Endothelial cell of umbilical vein (primary cell): Measurements from ENCODE around the gene EEF1AKMT3. TPM values are rescaled to one million over a fixed set of nuclear protein-coding genes. Genes with fewer than 3 reads are reported as not detected.

Experiments
- BruUV-seq: library from RNA; stranded (reverse); fragments of 400-500 nt; replicated peaks from 2 replicates; lab custom pipeline; 2021; lab: Mats Ljungman, UMichigan
- CTCF ChIA-PET: fragments of 300-600, 350-600 bp; sonication (Branson Sonifier 250); formaldehyde crosslinking; loops from one replicate; lab custom pipeline; 2021; ENCODE audit warnings: antibody characterized with exemption, inconsistent platforms; lab: Charles Lee
- POLR2A ChIA-PET: fragments of 300-600, 350-600 bp; sonication (Branson Sonifier 250); formaldehyde crosslinking; loops from one replicate; lab custom pipeline; 2021; ENCODE audit warnings: antibody characterized with exemption, inconsistent platforms; lab: Charles Lee
- DNase-seq: peaks from one replicate; pipeline ENCODE4 v3.0.0-alpha.2; 2011; ENCODE audit warnings: low read depth, low spot score
- FAIRE-seq: peaks from 2 replicates; lab custom pipeline; 2011; peaks lifted over from hg19 to GRCh38; lab: Jason Lieb, UNC
- H2AFZ ChIP-seq: 2 replicates; pipeline ENCODE4 v1.6.0; 2012; ENCODE audit warnings: low read depth, low read length, control low read depth, inconsistent platforms
- H3K27ac ChIP-seq: 2 replicates; pipeline ENCODE4 v1.5.1; 2011; ENCODE audit warnings: low read depth, mild to moderate bottlenecking, control low read depth, low read length, moderate library complexity; ENCODE audit not compliant: insufficient read depth
- H3K27me3 ChIP-seq, 2 experiments: 2 replicates each; pipeline versions ENCODE4 v1.6.0 to v1.6.1; 2011; ENCODE audit warnings: low read length in 2 of 2, mixed read lengths in 1 of 2; ENCODE audit not compliant: control insufficient read depth in 2 of 2, insufficient read depth in 2 of 2
- H3K36me3 ChIP-seq, 2 experiments: 2 replicates in 1 of 2; 3 replicates in 1 of 2; pipeline ENCODE4 v1.5.1; 2011; ENCODE audit warnings: low read length in 2 of 2, mild to moderate bottlenecking in 1 of 2, moderate library complexity in 1 of 2; ENCODE audit not compliant: control insufficient read depth in 2 of 2, insufficient read depth in 2 of 2; ENCODE audit errors: extremely low read depth in 1 of 2
- H3K4me1 ChIP-seq: 3 replicates; pipeline ENCODE4 v1.5.1; 2011; ENCODE audit warnings: mild to moderate bottlenecking, low read length; ENCODE audit not compliant: control insufficient read depth, insufficient read depth; ENCODE audit errors: extremely low read depth
- H3K4me2 ChIP-seq: 2 replicates; pipeline ENCODE4 v1.6.1; 2011; ENCODE audit warnings: low read length, control low read depth, mixed read lengths; ENCODE audit not compliant: insufficient read depth
- H3K4me3 ChIP-seq, 3 experiments: fragments of 200-600 bp in 1 of 3; sonication (generic), shearing (Covaris generic) in 1 of 3; replicated peaks in 1 of 3; 2 replicates each; pipeline ENCODE4 v1.5.1; 2011 to 2016; ENCODE audit warnings: control low read depth in 3 of 3, low read length in 3 of 3, mild to moderate bottlenecking in 2 of 3, inconsistent platforms in 1 of 3, low read depth in 1 of 3, moderate library complexity in 1 of 3; ENCODE audit not compliant: insufficient read depth in 1 of 3
- H3K79me2 ChIP-seq: 2 replicates; pipeline ENCODE4 v1.6.0; 2012; ENCODE audit warnings: low read length, inconsistent platforms; ENCODE audit not compliant: control insufficient read depth, insufficient read depth
- H3K9ac ChIP-seq: replicated peaks from 2 replicates; pipeline ENCODE3; 2011; ENCODE audit warnings: low read length, control low read depth; ENCODE audit not compliant: insufficient read depth; ENCODE audit errors: extremely low read depth
- H3K9me1 ChIP-seq: replicated peaks from 3 replicates; pipeline ENCODE4 v1.6.0; 2011; ENCODE audit warnings: mild to moderate bottlenecking, low read length; ENCODE audit not compliant: control insufficient read depth, insufficient read depth; ENCODE audit errors: extremely low read depth
- H3K9me3 ChIP-seq: replicated peaks from 2 replicates; pipeline ENCODE4 v1.5.1; 2012; ENCODE audit warnings: low read length, inconsistent platforms; ENCODE audit not compliant: control insufficient read depth, insufficient read depth
- H4K20me1 ChIP-seq: replicated peaks from 2 replicates; pipeline ENCODE3; 2011; ENCODE audit warnings: mild to moderate bottlenecking, low read length; ENCODE audit not compliant: control insufficient read depth, insufficient read depth; ENCODE audit errors: extremely low read depth
- CTCF ChIP-seq, 2 donors: IDR thresholded peaks; 1 replicate in 1 of 2; 2 replicates in 1 of 2; pipeline ENCODE4 v1.5.1; 2011; ENCODE audit warnings: low read length in 2 of 2, mild to moderate bottlenecking in 2 of 2, moderate library complexity in 2 of 2, control low read depth in 1 of 2, inconsistent platforms in 1 of 2, low read depth in 1 of 2; ENCODE audit not compliant: insufficient read depth in 1 of 2; ENCODE audit errors: extremely low read depth in 1 of 2
- EZH2 ChIP-seq: IDR thresholded peaks from 2 replicates; pipeline ENCODE4 v1.6.1; 2012; ENCODE audit warnings: borderline replicate concordance, low read depth, mild to moderate bottlenecking, moderate library complexity, low read length, inconsistent platforms; ENCODE audit not compliant: severe bottlenecking
- FOS ChIP-seq: IDR thresholded peaks from 2 replicates; pipeline ENCODE4 v1.6.1; 2011; ENCODE audit warnings: mild to moderate bottlenecking, low read length, moderate library complexity, borderline replicate concordance; ENCODE audit not compliant: insufficient read depth
- GATA2 ChIP-seq: IDR thresholded peaks from 2 replicates; pipeline ENCODE4 v1.7.0; 2011; ENCODE audit warnings: low read depth, mild to moderate bottlenecking, moderate library complexity, mixed read lengths, low read length; ENCODE audit not compliant: insufficient read length, insufficient read depth
- JUN ChIP-seq: IDR thresholded peaks from 2 replicates; pipeline ENCODE4 v1.6.1; 2011; ENCODE audit warnings: borderline replicate concordance, low read depth; ENCODE audit not compliant: insufficient read length, insufficient read depth
- POLR2A ChIP-seq: IDR thresholded peaks from 2 replicates; pipeline ENCODE4 v1.6.1; 2012; ENCODE audit warnings: low read depth, mild to moderate bottlenecking, control low read depth, low read length
- POLR2AphosphoS5 ChIP-seq: IDR thresholded peaks from 2 replicates; pipeline ENCODE4 v1.6.1; 2012; ENCODE audit warnings: low read depth, mild to moderate bottlenecking, control low read depth, low read length, moderate library complexity; ENCODE audit not compliant: insufficient read depth
- dilution Hi-C: fragments of 300-500 bp; cut with MboI; formaldehyde crosslinking; loops from one replicate; pipeline ENCODE4 v1.15.0; 2019; ENCODE audit warnings: low sequenced_read_pairs; ENCODE audit not compliant: extremely low pct_ligation_motif_present
- intact Hi-C: fragments of 100-400 bp; cut with micrococcal nuclease; formaldehyde crosslinking; loops from one replicate; pipeline ENCODE4 v1.10.0; 2022
- polyA plus RNA-seq, 4 experiments: library from polyadenylated mRNA; depleted of rRNA in 3 of 4; stranded (reverse) in 3 of 4; unstranded in 1 of 4; fragments of >200 nt; gene quantifications; 2 replicates each; pipeline versions ENCODE4 v1.2.1 to v1.2.3, GENCODE V29; 2011 to 2012; ENCODE audit warnings: missing spikeins in 1 of 4
- total RNA-seq: library from RNA; stranded (reverse); gene quantifications from 2 replicates; pipeline ENCODE4 v1.2.3, GENCODE V29; 2021

The EEF1AKMT3 gene
- total and polyA plus RNA-seq, 2 donors (not counting 3 experiments of a cell fraction or from before 2014, with no cell fraction given) = 7.9 to 8.8 TPM

- no peak overlapping the region for H2AFZ ChIP-seq
- H3K4me2 ChIP-seq = no peak overlapping the region
- intact Hi-C loops = no loop called here
- H3K4me1 ChIP-seq = peaks cover 19% of the 10 kb centered on the region
- H3K27me3 ChIP-seq = peaks cover 6 to 8% of the 10 kb centered on the region in 2 experiments
- no peak for TF ChIP-seq FOS
- TF ChIP-seq POLR2A = no peak
- TF ChIP-seq POLR2AphosphoS5 = no peak
- no peak for TF ChIP-seq CTCF (IDR thresholded peaks at IDR 0.05; ENCODE audit: extremely low read depth in 1 of 2, insufficient read depth in 1 of 2, low read depth in 1 of 2, low read length in 2 of 2)
- TF ChIP-seq EZH2 = no peak
- TF ChIP-seq JUN = no peak
- no peak for TF ChIP-seq GATA2
- peaks cover 4 to 22% of the 10 kb centered on the region in 2 experiments for H3K36me3 ChIP-seq
- BruUV-seq = no TSS peak
- no peak overlapping the region for H3K9ac ChIP-seq
- H3K27ac ChIP-seq = no peak overlapping the region
- no peaks in the 10 kb centered on the region for H4K20me1 ChIP-seq
- DNase-seq (no peak), FAIRE-seq (no peak)
- no peaks in the 10 kb centered on the region for H3K9me1 ChIP-seq
- dilution Hi-C loops = no loop called here
- POLR2A ChIA-PET = no interaction called here
- no peaks in the 10 kb centered on the region for H3K9me3 ChIP-seq
- CTCF ChIA-PET = interaction anchor here (1.9 kb wide), 1 partner anchor 23 kb away, joined by 4 read pairs; no protein-coding TSS in a partner anchor
- no peak overlapping the region for H3K4me3 ChIP-seq
- H3K79me2 ChIP-seq = peaks cover 19% of the 10 kb centered on the region
Observed at GRCh38 chr12:57749061-57749460, 23.4 kb upstream of the EEF1AKMT3 start.
